ENCODE data around the gene PHF12.

The PHF12 gene

GRCh38 chr17:28900986-28901726 lies 50.2 kb downstream of the PHF12 start:
- DNase-seq, result no peak

GRCh38 chr17:28899212-28899815 lies 52.0 kb downstream of the PHF12 start:
- DNase-seq, result no peak

- DNase-seq, result no peak
These were observed 52.8 kb downstream of the PHF12 start for GRCh38 chr17:28898527-28898955.

GRCh38 chr17:28897769-28898526 lies 53.4 kb downstream of the PHF12 start:
- no peak for DNase-seq

- DNase-seq, result peak; percentile 77
These were observed 54.2 kb downstream of the PHF12 start, which contains the start of gene FLOT2 for GRCh38 chr17:28896884-28897768. TSS of gene FLOT2 (minus strand) at chr17:28897733. CDS start at chr17:28897574, 159 bp downstream.

- DNase-seq, result no peak
These were observed 54.8 kb downstream of the PHF12 start for GRCh38 chr17:28896491-28896883.

GRCh38 chr17:28895794-28896447 lies 55.4 kb downstream of the PHF12 start:
- DNase-seq, result no peak

GRCh38 chr17:28893248-28894183 lies 57.8 kb downstream of the PHF12 start:
- DNase-seq, result peak; percentile 51

- DNase-seq, result no peak
These were observed 59.3 kb downstream of the PHF12 start for GRCh38 chr17:28892024-28892423.

- DNase-seq, result no peak
These were observed 60.1 kb downstream of the PHF12 start for GRCh38 chr17:28891201-28891600.

- no peak for DNase-seq
These were observed 61.3 kb downstream of the PHF12 start for GRCh38 chr17:28889996-28890395.

GRCh38 chr17:28888832-28889231 lies 62.5 kb downstream of the PHF12 start:
- no peak for DNase-seq

- DNase-seq, result no peak
These were observed 63.3 kb downstream of the PHF12 start for GRCh38 chr17:28887871-28888471.

- no peak for DNase-seq
These were observed 65.4 kb downstream of the PHF12 start for GRCh38 chr17:28885951-28886350.

GRCh38 chr17:28885363-28885762 lies 66.0 kb downstream of the PHF12 start:
- no peak for DNase-seq

- DNase-seq, result no peak
These were observed 67.2 kb downstream of the PHF12 start for GRCh38 chr17:28883967-28884702.

- no peak for DNase-seq
These were observed 69.0 kb downstream of the PHF12 start for GRCh38 chr17:28882154-28882895.

- DNase-seq, result no peak
These were observed 69.7 kb downstream of the PHF12 start for GRCh38 chr17:28881533-28882056.

- no peak for DNase-seq
These were observed 70.8 kb downstream of the PHF12 start for GRCh38 chr17:28880572-28880945.
